ENCODE measurements around the gene NHSL1. TPM values are rescaled to one million over a fixed set of nuclear protein-coding genes. Genes with fewer than 3 reads are reported as not detected.
A peak's percentile ranks its signal among the peaks of the same experiment; 100 is the strongest.

The NHSL1 gene
- total RNA-seq, 2 donors from 2014 or later, result 13.3 to 15.5 TPM

- DNase-seq (ENCODE audit: low spot score), result no peak
- intact Hi-C loops (cut with DNase I), result no loop called here
These were observed 84.2 kb downstream of the NHSL1 start for GRCh38 chr6:138415125-138415524.

DNA sequence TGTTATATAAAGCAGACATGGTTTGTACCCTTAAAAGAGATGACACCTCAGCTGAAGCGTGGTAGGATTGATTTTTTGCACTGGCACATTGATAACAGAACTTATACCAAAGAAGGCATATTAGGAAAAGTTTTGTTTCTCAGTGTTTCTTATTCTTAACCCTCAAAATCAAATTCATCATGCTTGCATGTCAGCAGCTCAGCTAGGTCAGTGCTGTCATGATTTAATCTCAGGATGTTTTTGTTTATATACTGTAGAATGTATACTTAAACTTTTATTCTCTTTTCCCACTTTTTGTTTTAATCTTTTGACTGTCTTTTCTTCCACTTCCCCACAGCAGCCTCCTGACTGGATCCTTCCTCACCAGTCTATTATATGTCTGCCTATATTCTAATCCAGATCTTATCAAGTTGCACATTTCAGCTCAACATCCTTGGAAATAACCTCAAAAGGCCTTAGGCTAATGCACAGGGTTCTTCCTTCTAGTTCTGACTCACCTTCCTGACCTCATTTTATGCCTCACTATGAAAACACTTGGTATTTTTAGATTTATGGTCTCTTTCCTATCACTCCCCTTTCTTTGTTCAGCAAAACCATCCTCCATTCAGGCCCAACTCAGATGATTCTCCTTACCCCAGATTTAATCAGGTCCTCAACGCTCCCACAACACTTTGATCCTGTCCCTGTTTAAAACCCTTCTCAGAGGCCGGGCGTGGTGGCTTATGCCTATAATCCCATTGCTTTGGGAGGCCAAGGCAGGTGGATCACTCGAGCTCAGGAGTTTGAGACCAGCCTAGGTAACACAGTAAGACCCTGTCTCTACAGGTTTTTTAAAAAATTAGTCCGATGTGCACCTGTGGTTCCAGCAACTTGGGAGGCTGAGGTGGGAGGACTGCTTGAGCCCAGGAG is 88.1 kb downstream of the NHSL1 start:
- intact Hi-C loops (cut with DNase I), result no loop called here
- DNase-seq (ENCODE audit: low spot score), result no peak

- intact Hi-C loops (cut with DNase I), result no loop called here
- no peak for DNase-seq (ENCODE audit: low spot score)
These were observed 89.1 kb downstream of the NHSL1 start for GRCh38 chr6:138410048-138410735.

GRCh38 chr6:138406443-138406842 is 92.9 kb downstream of the NHSL1 start:
- intact Hi-C loops (cut with DNase I), result loop anchor here (10.0 kb wide), 2 partner anchors 292 to 732 kb away; no protein-coding TSS in a partner anchor
- DNase-seq (ENCODE audit: low spot score), result no peak

GRCh38 chr6:138405816-138406413 is 93.4 kb downstream of the NHSL1 start:
- intact Hi-C loops (cut with DNase I), result loop anchor here (10.0 kb wide), 2 partner anchors 291 to 731 kb away; no protein-coding TSS in a partner anchor
- DNase-seq (ENCODE audit: low spot score), result no peak

GRCh38 chr6:138404666-138405337 is 94.5 kb downstream of the NHSL1 start:
- intact Hi-C loops (cut with DNase I), result loop anchor here (10.0 kb wide), 2 partner anchors 290 to 730 kb away; no protein-coding TSS in a partner anchor
- DNase-seq (ENCODE audit: low spot score), result peak; percentile 82

DNA sequence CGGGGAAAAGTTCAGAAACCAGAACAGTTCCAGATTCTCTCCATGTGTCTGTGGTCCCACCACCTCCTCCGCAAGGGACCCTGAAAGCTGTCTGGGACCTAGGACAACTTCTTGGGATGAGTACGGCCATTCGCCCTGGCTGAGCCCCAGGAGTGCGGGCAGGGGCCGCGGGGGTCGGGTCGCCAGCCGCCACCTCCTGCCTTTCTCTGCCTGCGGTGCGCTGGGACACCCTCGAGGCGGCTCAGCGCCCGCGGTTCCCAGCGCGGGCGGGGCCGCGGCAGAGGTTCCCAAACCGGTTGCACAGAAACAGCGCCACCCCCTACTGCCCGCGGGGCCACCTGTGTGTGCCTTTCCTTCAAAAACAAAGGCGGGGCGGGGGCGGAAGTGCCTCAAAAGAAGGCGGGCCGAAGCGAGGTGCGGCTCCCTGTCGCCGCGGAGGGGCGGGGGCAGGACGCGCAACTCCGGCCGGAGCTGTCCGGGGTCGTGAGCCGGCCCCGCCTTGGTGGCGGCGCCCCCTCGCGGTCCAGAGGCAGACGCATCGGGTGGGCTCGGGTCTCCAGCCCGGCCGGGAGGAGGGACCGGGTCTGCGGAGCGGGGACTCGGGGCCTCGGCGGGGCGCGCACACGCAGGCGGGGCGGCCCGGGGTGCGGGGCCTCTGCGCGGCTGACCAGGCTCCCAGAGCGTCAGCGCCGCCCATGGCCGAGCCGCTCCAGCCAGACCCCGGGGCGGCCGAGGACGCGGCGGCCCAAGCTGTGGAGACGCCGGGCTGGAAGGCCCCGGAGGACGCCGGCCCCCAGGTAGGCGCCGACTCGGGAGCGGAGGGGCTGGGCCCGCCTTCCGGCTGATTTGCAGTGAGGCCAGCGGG is 95.3 kb downstream of the NHSL1 start, which contains the start of gene HEBP2:
TSS of gene HEBP2 (plus strand) at position 423 of the 865 bp plus-strand sequence. CDS start at position 696, 273 bp downstream.
- intact Hi-C loops (cut with DNase I), result loop anchor here (10.0 kb wide), 2 partner anchors 289 to 729 kb away; no protein-coding TSS in a partner anchor
- peak; percentile 97 for DNase-seq (ENCODE audit: low spot score)

GRCh38 chr6:138403324-138403800 is 95.9 kb downstream of the NHSL1 start:
- DNase-seq (ENCODE audit: low spot score), result peak; percentile 83

GRCh38 chr6:138402838-138403187 is 96.5 kb downstream of the NHSL1 start:
- DNase-seq (ENCODE audit: low spot score), result no peak
- intact Hi-C loops (cut with DNase I), result loop anchor here (10.0 kb wide), 2 partner anchors 288 to 728 kb away; no protein-coding TSS in a partner anchor

More at GRCh38 chr6:138403324-138403800, 95.9 kb downstream of the NHSL1 start:
- intact Hi-C loops (cut with DNase I), result loop anchor here (10.0 kb wide), 2 partner anchors 289 to 729 kb away; no protein-coding TSS in a partner anchor

DNA sequence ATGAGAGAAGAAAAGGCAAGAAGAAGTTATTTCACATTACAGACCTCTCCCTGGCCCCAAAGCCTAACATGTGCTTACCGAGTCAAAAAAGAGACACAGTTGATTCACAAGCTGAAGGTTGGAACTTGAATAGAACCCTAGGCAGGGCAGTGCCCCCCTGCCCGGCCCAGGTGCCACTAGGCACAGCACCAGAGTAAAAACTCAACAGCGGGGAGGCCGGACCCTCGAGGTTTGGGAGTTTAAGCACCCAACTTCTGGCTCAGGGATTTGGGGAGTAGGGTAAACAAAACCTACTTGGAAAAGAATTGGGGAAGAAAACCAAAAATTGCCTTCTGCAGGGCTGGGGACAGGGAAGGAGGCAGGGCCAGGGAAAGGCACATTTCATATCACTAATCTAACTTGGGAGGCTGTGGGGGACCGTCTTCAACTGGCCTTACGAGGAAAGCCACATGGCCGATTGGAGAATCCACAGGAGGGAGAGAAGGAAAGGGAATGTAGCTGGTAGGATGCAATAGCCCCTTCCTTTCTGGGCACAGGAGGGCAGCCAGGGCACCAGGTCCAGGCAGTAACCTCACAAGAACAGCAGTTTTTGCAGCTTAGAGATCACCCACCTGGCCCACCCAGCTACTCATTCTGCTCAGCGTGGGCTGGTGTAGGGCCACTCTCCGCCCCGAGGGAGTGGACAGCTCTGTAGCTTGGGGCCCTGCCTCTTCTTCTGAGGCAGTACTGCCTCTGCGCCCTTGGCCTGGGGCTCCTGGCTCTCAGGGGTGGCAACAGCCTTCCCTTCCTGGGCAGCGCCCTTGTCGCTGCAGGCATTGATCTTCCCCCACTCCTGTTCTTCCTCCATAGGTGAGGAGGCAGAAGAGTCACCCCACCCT is 97.1 kb downstream of the NHSL1 start:
- intact Hi-C loops (cut with DNase I), result loop anchor here (10.0 kb wide), 2 partner anchors 287 to 727 kb away; no protein-coding TSS in a partner anchor

GRCh38 chr6:138400326-138400725 is 99.0 kb downstream of the NHSL1 start:
- intact Hi-C loops (cut with DNase I), result loop anchor here (10.0 kb wide), 2 partner anchors 286 to 726 kb away; no protein-coding TSS in a partner anchor
- DNase-seq (ENCODE audit: low spot score), result no peak

More for the DNA sequence above, 97.1 kb downstream of the NHSL1 start:
- DNase-seq (ENCODE audit: low spot score), result no peak

GRCh38 chr6:138397128-138398122 is 101.9 kb downstream of the NHSL1 start:
- DNase-seq (ENCODE audit: low spot score), result no peak
- intact Hi-C loops (cut with DNase I), result no loop called here

DNA sequence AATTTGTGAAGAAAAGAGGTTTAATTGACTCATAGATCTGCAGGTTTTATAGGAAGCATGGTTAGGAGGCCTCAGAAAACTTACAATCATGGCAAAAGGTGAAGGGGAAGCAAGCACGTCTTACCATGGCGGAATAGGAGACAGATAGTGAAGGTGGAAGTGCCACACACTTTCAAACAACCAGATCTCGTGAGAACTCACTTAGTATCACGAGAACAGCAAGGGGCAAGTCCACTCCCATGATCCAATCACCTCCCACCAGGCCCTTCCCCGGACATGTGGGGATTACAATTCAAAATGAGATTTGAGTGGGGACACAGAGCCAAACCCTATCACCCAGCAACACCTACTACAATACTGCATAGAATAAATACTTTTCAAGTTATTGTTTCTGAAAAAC is 102.6 kb downstream of the NHSL1 start:
- no peak for DNase-seq (ENCODE audit: low spot score)
- intact Hi-C loops (cut with DNase I), result no loop called here

- no peak for DNase-seq (ENCODE audit: low spot score)
These were observed 105.2 kb downstream of the NHSL1 start for GRCh38 chr6:138393871-138394783.

GRCh38 chr6:138389551-138389950 is 109.7 kb downstream of the NHSL1 start:
- intact Hi-C loops (cut with DNase I), result no loop called here
- no peak for DNase-seq (ENCODE audit: low spot score)

More at GRCh38 chr6:138393871-138394783, 105.2 kb downstream of the NHSL1 start:
- intact Hi-C loops (cut with DNase I), result no loop called here
